Skeletal muscle tissue (tissue), 4 donors: ENCODE results near the gene MRFAP1. TPM values are rescaled to one million over a fixed set of nuclear protein-coding genes. Genes with fewer than 3 reads are reported as not detected.
A peak's percentile ranks its signal among the peaks of the same experiment; 100 is the strongest.

ENCODE experiments used
- H3K27ac ChIP-seq: one replicate; pipeline ENCODE4 v1.7.0; 2013; ENCODE audit warnings: mild to moderate bottlenecking, low read depth, low read length, inconsistent platforms
- H3K27me3 ChIP-seq, 3 donors: one replicate each; pipeline ENCODE4 v1.7.0; 2013; ENCODE audit warnings: low read length in 3 of 3; ENCODE audit not compliant: control insufficient read depth in 3 of 3, insufficient read depth in 3 of 3
- H3K36me3 ChIP-seq, 3 donors: one replicate each; pipeline ENCODE4 v1.7.0; 2013; ENCODE audit warnings: low read length in 3 of 3; ENCODE audit not compliant: control insufficient read depth in 3 of 3, insufficient read depth in 3 of 3
- H3K4me1 ChIP-seq, 3 donors: one replicate each; pipeline ENCODE4 v1.7.0; 2013; ENCODE audit warnings: low read length in 3 of 3, mild to moderate bottlenecking in 3 of 3; ENCODE audit not compliant: control insufficient read depth in 3 of 3, insufficient read depth in 3 of 3
- H3K4me3 ChIP-seq, 3 donors: one replicate each; pipeline ENCODE4 v1.7.0; 2013; ENCODE audit warnings: low read length in 3 of 3
- H3K9ac ChIP-seq, 3 donors: one replicate each; pipeline ENCODE4 v1.7.0; 2013; ENCODE audit warnings: low read length in 3 of 3, mild to moderate bottlenecking in 3 of 3, moderate library complexity in 2 of 3, low read depth in 1 of 3
- H3K9me3 ChIP-seq, 3 donors: one replicate each; pipeline ENCODE4 v1.7.0; 2013; ENCODE audit warnings: low read length in 3 of 3; ENCODE audit not compliant: control insufficient read depth in 3 of 3
- total RNA-seq: library from RNA; depleted of rRNA; stranded (reverse); fragments of >200 nt; gene quantifications from one replicate; pipeline ENCODE4 v1.2.3, GENCODE V29; 2014
- donor health status: Osteomylitis.

Gene MRFAP1
- total RNA-seq: 83.0 TPM

DNA sequence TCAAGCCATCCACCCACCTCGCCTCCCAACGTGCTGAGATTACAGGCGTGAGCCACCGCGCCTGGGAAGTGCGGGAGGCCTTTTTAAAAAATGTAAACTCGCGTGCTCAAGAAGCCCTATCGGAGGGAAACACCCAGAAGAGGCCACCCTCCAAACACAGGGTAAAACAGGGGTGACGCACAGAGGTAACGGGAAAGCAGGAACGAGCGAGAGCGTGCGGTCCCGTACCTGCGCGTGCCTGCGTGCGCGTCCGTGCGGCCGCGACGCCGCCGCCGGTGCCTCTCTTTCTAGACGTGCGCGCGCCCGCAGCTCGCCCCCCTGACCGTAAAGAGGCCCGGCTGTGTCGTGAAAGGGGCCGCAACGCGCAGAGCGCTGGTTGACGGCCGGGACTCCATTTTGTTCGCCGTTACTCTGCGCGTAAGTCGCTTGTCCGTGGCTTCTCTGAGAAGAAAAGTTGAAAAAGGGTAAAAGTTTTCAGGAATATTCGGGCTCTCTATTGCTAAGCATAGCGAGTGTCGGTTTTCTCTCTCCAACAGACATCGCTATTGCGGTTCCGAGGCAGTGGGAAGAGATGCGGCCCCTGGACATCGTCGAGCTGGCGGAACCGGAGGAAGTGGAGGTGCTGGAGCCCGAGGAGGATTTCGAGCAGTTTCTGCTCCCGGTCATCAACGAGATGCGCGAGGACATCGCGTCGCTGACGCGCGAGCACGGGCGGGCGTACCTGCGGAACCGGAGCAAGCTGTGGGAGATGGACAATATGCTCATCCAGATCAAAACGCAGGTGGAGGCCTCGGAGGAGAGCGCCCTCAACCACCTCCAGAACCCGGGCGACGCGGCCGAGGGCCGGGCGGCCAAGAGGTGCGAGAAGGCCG, at the start of gene MRFAP1:
Gene MRFAP1, plus strand, starts transcription at position 394 of the 872 bp plus-strand sequence. Its CDS starts 178 bp downstream, at position 572.
- Histone ChIP-seq H3K36me3 (peaks cover 15 to 17% (median 17%) of the 10 kb centered on the region in 3 donors), H3K4me1 (peaks cover 30 to 49% (median 30%) of the 10 kb centered on the region in 3 donors), H3K27me3 (no peaks in the 10 kb centered on the region), H3K9ac (peak within 1 kb of the TSS; percentile 99), H3K9me3 (no peaks in the 10 kb centered on the region), H3K27ac (peak within 1 kb of the TSS; percentile 97), H3K4me3 (peak within 1 kb of the TSS; percentile 97 to 98 (median 98))

DNA sequence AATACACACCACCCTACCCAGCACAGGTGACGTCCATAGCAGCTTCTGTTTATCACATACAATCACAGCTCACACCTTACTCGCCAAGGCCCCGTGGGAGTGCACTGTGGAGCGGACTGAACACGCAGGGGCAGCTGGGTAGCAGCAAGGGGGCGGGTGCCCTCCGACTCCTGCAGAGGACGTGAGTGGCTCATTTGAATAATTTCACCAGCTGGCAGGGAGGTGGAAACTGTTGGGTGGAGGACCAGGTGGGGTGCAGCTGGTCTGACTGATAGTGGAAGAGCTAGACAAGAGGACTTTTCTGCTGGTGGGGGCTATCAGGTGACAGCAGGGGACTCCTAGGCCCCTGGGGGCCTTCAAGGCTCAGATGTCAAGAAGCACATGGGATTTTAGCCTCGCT, 49.2 kb upstream of the MRFAP1 start:
- Histone ChIP-seq H3K27me3 (peaks cover 0 to 24% (median 12%) of the 10 kb centered on the region in 3 donors), H3K4me1 (no peaks in the 10 kb centered on the region), H3K9me3 (no peaks in the 10 kb centered on the region), H3K9ac (no peak overlapping the region), H3K4me3 (no peak overlapping the region), H3K36me3 (peaks cover 0 to 7% (median 2%) of the 10 kb centered on the region in 3 donors), H3K27ac (no peak overlapping the region)

DNA sequence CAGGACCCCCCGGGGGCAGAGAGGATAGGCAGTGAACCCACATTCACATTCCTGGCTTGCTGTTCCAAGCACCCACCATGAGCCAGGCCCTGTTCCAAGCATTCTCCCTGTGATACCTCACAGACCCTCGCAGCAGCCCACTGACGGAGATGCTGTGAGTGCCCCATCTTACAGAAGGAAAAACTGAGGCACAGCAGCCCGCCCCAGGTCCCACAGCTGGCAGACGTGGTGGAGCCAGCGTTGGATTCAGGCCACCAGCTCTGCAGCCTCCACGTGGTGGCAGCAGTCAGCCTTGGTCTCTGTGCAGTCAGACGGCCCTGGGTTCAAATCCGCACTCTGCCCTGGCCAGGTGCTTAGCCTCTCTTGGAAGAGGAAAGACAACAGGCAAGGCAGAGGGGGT, 48.7 kb upstream of the MRFAP1 start:
- H3K9me3 ChIP-seq: no peaks in the 10 kb centered on the region
- H3K36me3 ChIP-seq: peaks cover 0 to 7% (median 2%) of the 10 kb centered on the region in 3 donors

DNA sequence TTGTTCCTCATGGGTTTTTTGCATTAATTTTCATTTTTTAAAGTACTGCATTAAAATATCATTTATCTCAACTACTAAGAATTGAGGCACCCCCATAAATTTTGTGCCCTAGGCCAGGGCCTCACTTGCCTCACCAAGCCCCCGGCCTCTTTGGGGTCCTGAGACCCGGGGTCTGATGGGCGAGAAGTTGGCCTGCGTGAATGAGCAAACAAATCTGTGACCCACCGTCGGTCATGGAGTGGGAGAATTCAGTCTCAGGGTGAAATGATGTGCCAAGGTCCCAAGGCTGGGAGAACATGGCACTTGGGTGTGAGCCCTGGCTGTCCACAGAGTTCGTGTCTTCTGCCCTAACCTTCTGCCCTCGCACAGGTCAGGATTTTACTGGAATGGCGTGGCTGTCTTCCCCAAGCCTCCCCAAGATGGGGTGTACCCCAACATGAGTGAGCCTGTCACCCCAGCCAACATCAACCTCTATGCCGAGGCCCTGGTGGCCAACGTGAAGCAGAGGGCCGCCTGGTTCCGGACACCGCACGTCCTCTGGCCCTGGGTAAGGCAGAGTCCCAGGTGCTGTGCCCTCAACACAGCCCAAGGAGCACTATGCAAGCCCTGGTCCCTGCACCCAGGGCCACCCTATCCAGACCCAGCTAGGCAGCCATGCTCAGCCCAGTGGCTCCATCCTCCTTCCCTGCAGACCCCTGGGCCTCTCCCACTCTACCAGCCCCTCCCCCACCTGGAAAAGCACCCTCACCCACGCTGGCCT, 47.5 kb upstream of the MRFAP1 start:
- no peak overlapping the region for H3K9ac ChIP-seq
- no peaks in the 10 kb centered on the region for H3K4me1 ChIP-seq
- peaks cover 2 to 7% (median 4%) of the 10 kb centered on the region in 3 donors for H3K36me3 ChIP-seq
- H3K27me3 ChIP-seq: peaks cover 0 to 34% (median 20%) of the 10 kb centered on the region in 3 donors
- H3K4me3 ChIP-seq: no peak overlapping the region
- no peaks in the 10 kb centered on the region for H3K9me3 ChIP-seq
- no peak overlapping the region for H3K27ac ChIP-seq

More for the DNA sequence above, 48.7 kb upstream of the MRFAP1 start:
- Histone ChIP-seq H3K27me3 (peaks cover 0 to 28% (median 15%) of the 10 kb centered on the region in 3 donors), H3K27ac (no peak overlapping the region), H3K4me3 (no peak overlapping the region), H3K4me1 (no peaks in the 10 kb centered on the region), H3K9ac (no peak overlapping the region)

DNA sequence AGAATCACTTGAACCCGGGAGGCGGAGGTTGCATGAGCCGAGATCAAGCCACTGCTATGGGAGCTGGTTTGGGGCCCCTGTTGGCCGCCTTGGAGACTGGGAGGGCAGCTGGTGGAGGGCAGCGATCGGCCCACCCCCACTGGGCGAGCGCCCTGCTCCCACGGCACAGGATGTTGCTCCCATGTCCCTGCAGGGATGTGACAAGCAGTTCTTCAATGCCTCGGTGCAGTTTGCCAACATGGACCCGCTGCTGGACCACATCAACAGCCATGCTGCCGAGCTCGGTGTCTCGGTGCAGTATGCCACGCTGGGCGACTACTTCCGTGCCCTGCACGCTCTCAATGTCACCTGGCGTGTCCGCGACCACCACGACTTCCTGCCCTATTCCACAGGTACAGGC, 46.1 kb upstream of the MRFAP1 start:
- H3K27me3 ChIP-seq: peaks cover 0 to 38% (median 24%) of the 10 kb centered on the region in 3 donors
- H3K27ac ChIP-seq: no peak overlapping the region
- no peak overlapping the region for H3K4me3 ChIP-seq
- H3K9me3 ChIP-seq: no peaks in the 10 kb centered on the region
- no peak overlapping the region for H3K9ac ChIP-seq
- no peaks in the 10 kb centered on the region for H3K4me1 ChIP-seq
- peaks cover 4 to 7% (median 4%) of the 10 kb centered on the region in 3 donors for H3K36me3 ChIP-seq

GRCh38 chr4:6594826-6595355, 45.6 kb upstream of the MRFAP1 start:
- Histone ChIP-seq H3K4me3 (no peak overlapping the region), H3K27ac (no peak overlapping the region), H3K9ac (no peak overlapping the region), H3K27me3 (peaks cover 0 to 38% (median 25%) of the 10 kb centered on the region in 3 donors), H3K4me1 (no peaks in the 10 kb centered on the region), H3K36me3 (peaks cover 4 to 5% (median 4%) of the 10 kb centered on the region in 3 donors), H3K9me3 (no peaks in the 10 kb centered on the region)

- H3K4me1 ChIP-seq: no peaks in the 10 kb centered on the region
- no peak overlapping the region for H3K9ac ChIP-seq
- peaks cover 5 to 10% (median 10%) of the 10 kb centered on the region in 3 donors for H3K36me3 ChIP-seq
- H3K9me3 ChIP-seq: no peaks in the 10 kb centered on the region
- H3K27ac ChIP-seq: no peak overlapping the region
- peaks cover 0 to 34% (median 24%) of the 10 kb centered on the region in 3 donors for H3K27me3 ChIP-seq
- H3K4me3 ChIP-seq: no peak overlapping the region
Observed at GRCh38 chr4:6595897-6596537, 44.5 kb upstream of the MRFAP1 start.

GRCh38 chr4:6596948-6597347, 43.5 kb upstream of the MRFAP1 start:
- Histone ChIP-seq H3K9ac (no peak overlapping the region), H3K27me3 (peaks cover 0 to 29% (median 24%) of the 10 kb centered on the region in 3 donors), H3K36me3 (peaks cover 6 to 13% (median 11%) of the 10 kb centered on the region in 3 donors), H3K9me3 (peaks cover 0 to 1% (median 0%) of the 10 kb centered on the region in 3 donors), H3K27ac (no peak overlapping the region), H3K4me1 (no peaks in the 10 kb centered on the region), H3K4me3 (no peak overlapping the region)

DNA sequence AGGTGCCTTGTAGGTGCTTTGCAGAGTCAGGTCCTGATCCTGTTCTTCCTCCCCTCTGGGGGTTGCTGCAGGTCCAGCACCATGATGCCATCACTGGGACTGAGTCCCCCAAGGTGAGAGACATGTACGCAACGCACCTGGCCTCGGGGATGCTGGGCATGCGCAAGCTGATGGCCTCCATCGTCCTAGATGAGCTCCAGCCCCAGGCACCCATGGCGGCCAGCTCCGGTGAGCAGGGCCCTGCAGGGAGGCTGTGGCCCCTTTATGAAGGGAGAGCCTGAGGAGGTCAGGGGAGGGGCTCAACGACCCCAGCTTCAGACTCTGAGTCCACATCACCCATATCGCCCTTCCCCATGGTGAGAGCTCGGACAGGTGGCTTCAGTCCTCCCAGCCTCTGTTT, 42.4 kb upstream of the MRFAP1 start:
- Histone ChIP-seq H3K9ac (no peak overlapping the region), H3K4me3 (no peak overlapping the region), H3K27ac (no peak overlapping the region), H3K9me3 (peaks cover 0 to 6% (median 0%) of the 10 kb centered on the region in 3 donors), H3K36me3 (peaks cover 8 to 13% (median 11%) of the 10 kb centered on the region in 3 donors), H3K27me3 (peaks cover 0 to 29% (median 24%) of the 10 kb centered on the region in 3 donors), H3K4me1 (no peaks in the 10 kb centered on the region)
